Spleen (tissue), 11 donors: Measurements from ENCODE around the gene SLC30A7. TPM values are rescaled to one million over a fixed set of nuclear protein-coding genes. Genes with fewer than 3 reads are reported as not detected.

Experiments used
- DNase-seq: peaks from one replicate; pipeline ENCODE4 v3.0.0-alpha.2; 2020
- H3K27ac ChIP-seq, 8 donors: fragments of 200-600 bp; sonication (generic) in 7 of 8; 1 replicate in 4 of 8; 2 replicates in 4 of 8; pipeline versions ENCODE4 v1.5.0 to v1.8.0; 2016 to 2021; ENCODE audit warnings: inconsistent platforms in 4 of 8, mild to moderate bottlenecking in 4 of 8, moderate library complexity in 1 of 8
- H3K27me3 ChIP-seq, 7 donors: fragments of 200-600 bp; sonication (generic) in 6 of 7; replicated peaks in 1 of 7; 1 replicate in 4 of 7; 2 replicates in 3 of 7; pipeline versions ENCODE4 v1.5.0 to v1.8.0; 2016 to 2021; ENCODE audit warnings: inconsistent platforms in 3 of 7, mild to moderate bottlenecking in 1 of 7
- H3K36me3 ChIP-seq, 6 donors: fragments of 200-600 bp; sonication (generic) in 5 of 6; 1 replicate in 4 of 6; 2 replicates in 2 of 6; pipeline versions ENCODE4 v1.5.0 to v1.8.0; 2016 to 2021; ENCODE audit warnings: inconsistent platforms in 2 of 6
- H3K4me1 ChIP-seq, 6 donors: fragments of 200-600 bp; sonication (generic) in 5 of 6; 1 replicate in 3 of 6; 2 replicates in 3 of 6; pipeline versions ENCODE4 v1.5.0 to v1.8.0; 2016 to 2021; ENCODE audit warnings: inconsistent platforms in 3 of 6
- H3K4me3 ChIP-seq, 8 donors: fragments of 200-600 bp; sonication (generic) in 7 of 8; 1 replicate in 4 of 8; 2 replicates in 4 of 8; pipeline versions ENCODE4 v1.5.0 to v1.8.0; 2016 to 2021; ENCODE audit warnings: inconsistent platforms in 4 of 8, mild to moderate bottlenecking in 4 of 8, moderate library complexity in 2 of 8
- H3K9me3 ChIP-seq, 8 donors: fragments of 200-600 bp; sonication (generic) in 7 of 8; 1 replicate in 4 of 8; 2 replicates in 4 of 8; pipeline versions ENCODE4 v1.5.0 to v1.8.0; 2016 to 2021; ENCODE audit warnings: inconsistent platforms in 4 of 8
- POLR2A ChIP-seq, 3 donors: fragments of 450-650 bp; IDR thresholded peaks; one replicate each; pipeline ENCODE4 v1.5.1; 2017; ENCODE audit warnings: antibody characterized with exemption in 3 of 3, mild to moderate bottlenecking in 1 of 3
- POLR2AphosphoS5 ChIP-seq, 3 donors: sonication (generic); formaldehyde crosslinking; IDR thresholded peaks; one replicate each; pipeline ENCODE4 v1.5.1; 2017; ENCODE audit warnings: antibody characterized with exemption in 3 of 3
- WGBS, 5 donors: extraction: QIAGEN DNeasy Blood & Tissue Kit in 3 of 5; methylation state at CpG; one replicate each; pipeline versions ENCODE4 v1.1.5 to v1.1.7; 2013 to 2018; 5-methylcytosine and 5-hydroxymethylcytosine counted together
- intact Hi-C: fragments of 100-400 bp; cut with DNase I; formaldehyde crosslinking; loops from one replicate; pipeline ENCODE4 v1.15.0; 2023; ENCODE audit warnings: low total_unique reads
- polyA plus RNA-seq, 3 donors: library from polyadenylated mRNA; stranded (reverse); fragments of 200-250 nt; gene quantifications; one replicate each; pipeline ENCODE4 v1.2.1, GENCODE V29; 2013
- total RNA-seq, 7 donors: library from RNA; depleted of rRNA in 3 of 7; stranded (reverse); fragments of >200 nt in 3 of 7; fragmentation: NEBNext Ultra II Directional in 4 of 7; extraction: Animal tissue kit (Norgen Biotek cat#: 25700) in 4 of 7; gene quantifications; one replicate each; pipeline versions ENCODE4 v1.1.0 to v1.2.1, GENCODE V29; 2016 to 2021
- TF ChIP-seq, protein P1 (sequence below), 11 experiments: fragments of 200-600 bp in 7 of 11; fragments of 450-650 bp in 4 of 11; sonication (generic) in 4 of 11; IDR thresholded peaks in 8 of 11; conservative IDR thresholded peaks in 3 of 11; 1 replicate in 7 of 11; 2 replicates in 4 of 11; pipeline versions ENCODE4 v1.4.0 to v1.8.0; 2016 to 2021; ENCODE audit warnings: antibody characterized with exemption in 11 of 11, inconsistent platforms in 4 of 11, mild to moderate bottlenecking in 1 of 11
- donor health status: healthy with polysubstance abuse.
- donor health status: DM: no; HTN: no; CAD: no; lungs with moderate emphysema.
- donor health status: DM: no; HTN: no; CAD: no.
- donor health status: Bipolar disorder and iron deficiency.
- donor health status: healthy.
- donor health status: DM: no; HTN: no; CAD: no.
- donor health status: DM: yes; HTN: yes; CAD: no.

SLC30A7 gene
- total and polyA plus RNA-seq, 10 donors, result 4.2 to 44.5 (median 35.9) TPM

- intact Hi-C loops, result no loop called here
- peaks cover 0 to 14% (median under 1%) of the 10 kb centered on the region in 6 donors for H3K4me1 ChIP-seq
- no peaks in the 10 kb centered on the region for H3K27me3 ChIP-seq
- H3K27ac ChIP-seq, result no peak overlapping the region
- no peak for DNase-seq
- peaks cover 0 to 67% (median 15%) of the 10 kb centered on the region in 6 donors for H3K36me3 ChIP-seq
- TF ChIP-seq, protein P1, sequence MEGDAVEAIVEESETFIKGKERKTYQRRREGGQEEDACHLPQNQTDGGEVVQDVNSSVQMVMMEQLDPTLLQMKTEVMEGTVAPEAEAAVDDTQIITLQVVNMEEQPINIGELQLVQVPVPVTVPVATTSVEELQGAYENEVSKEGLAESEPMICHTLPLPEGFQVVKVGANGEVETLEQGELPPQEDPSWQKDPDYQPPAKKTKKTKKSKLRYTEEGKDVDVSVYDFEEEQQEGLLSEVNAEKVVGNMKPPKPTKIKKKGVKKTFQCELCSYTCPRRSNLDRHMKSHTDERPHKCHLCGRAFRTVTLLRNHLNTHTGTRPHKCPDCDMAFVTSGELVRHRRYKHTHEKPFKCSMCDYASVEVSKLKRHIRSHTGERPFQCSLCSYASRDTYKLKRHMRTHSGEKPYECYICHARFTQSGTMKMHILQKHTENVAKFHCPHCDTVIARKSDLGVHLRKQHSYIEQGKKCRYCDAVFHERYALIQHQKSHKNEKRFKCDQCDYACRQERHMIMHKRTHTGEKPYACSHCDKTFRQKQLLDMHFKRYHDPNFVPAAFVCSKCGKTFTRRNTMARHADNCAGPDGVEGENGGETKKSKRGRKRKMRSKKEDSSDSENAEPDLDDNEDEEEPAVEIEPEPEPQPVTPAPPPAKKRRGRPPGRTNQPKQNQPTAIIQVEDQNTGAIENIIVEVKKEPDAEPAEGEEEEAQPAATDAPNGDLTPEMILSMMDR (IDR thresholded peaks at IDR 0.05 in 8 of 11, conservative IDR thresholded peaks at IDR 0.05 in 3 of 11), result no peak
- TF ChIP-seq POLR2AphosphoS5 (IDR thresholded peaks at IDR 0.05) (no peak), POLR2A (IDR thresholded peaks at IDR 0.05) (no peak)
- H3K9me3 ChIP-seq, result peaks cover 0 to 9% (median 1%) of the 10 kb centered on the region in 8 donors
- H3K4me3 ChIP-seq, result no peak overlapping the region
Observed at GRCh38 chr1:100936194-100936967, 40.5 kb downstream of the SLC30A7 start.

DNA sequence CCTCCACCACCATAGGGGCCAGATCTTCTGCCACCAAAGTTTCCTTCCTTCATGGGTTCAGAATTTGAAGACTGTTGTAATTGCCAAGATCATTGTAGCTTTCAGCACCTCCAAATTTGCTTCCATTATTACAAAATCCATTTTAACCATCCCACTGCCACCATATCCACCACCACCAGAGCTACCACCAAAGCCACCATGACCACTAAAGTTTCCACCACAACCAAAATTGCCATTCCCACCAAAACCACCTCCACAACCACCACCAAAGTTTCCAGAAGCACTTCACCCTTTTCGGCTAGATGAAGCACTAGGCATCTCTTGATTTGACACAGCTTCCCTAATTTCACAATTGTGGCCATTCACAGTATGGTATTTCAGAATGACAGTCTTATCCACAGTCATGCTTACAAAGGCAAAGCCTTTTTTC is 45.2 kb downstream of the SLC30A7 start:
- Histone ChIP-seq H3K9me3 (peaks cover 0 to 5% (median 0%) of the 10 kb centered on the region in 8 donors), H3K4me1 (peaks cover 0 to 22% (median 4%) of the 10 kb centered on the region in 6 donors), H3K27ac (no peak overlapping the region), H3K4me3 (no peak overlapping the region), H3K27me3 (no peaks in the 10 kb centered on the region), H3K36me3 (peaks cover 0 to 63% (median 15%) of the 10 kb centered on the region in 6 donors)
- 41 to 65% (median 52%) methylated on average over 1 of the region's 1 CpG for WGBS, 5 donors
- DNase-seq, result no peak
- TF ChIP-seq POLR2A (IDR thresholded peaks at IDR 0.05) (no peak), POLR2AphosphoS5 (IDR thresholded peaks at IDR 0.05) (no peak)
- TF ChIP-seq, protein P1 (IDR thresholded peaks at IDR 0.05 in 8 of 11, conservative IDR thresholded peaks at IDR 0.05 in 3 of 11), result no peak
- intact Hi-C loops, result no loop called here

GRCh38 chr1:100941580-100942216 is 45.8 kb downstream of the SLC30A7 start:
- Histone ChIP-seq H3K9me3 (peaks cover 0 to 11% (median 0%) of the 10 kb centered on the region in 8 donors), H3K36me3 (peaks cover 0 to 62% (median 12%) of the 10 kb centered on the region in 6 donors), H3K4me3 (no peak overlapping the region), H3K27ac (peak overlapping the region in 2 of 8 donors; percentile 14 to 29), H3K4me1 (peaks cover 0 to 27% (median 4%) of the 10 kb centered on the region in 6 donors), H3K27me3 (no peaks in the 10 kb centered on the region)
- intact Hi-C loops, result no loop called here
- TF ChIP-seq POLR2A (IDR thresholded peaks at IDR 0.05), result no peak
- DNase-seq, result no peak
- WGBS, 5 donors, result 83 to 89% (median 88%) methylated on average over 9 of the region's 9 CpGs

DNA sequence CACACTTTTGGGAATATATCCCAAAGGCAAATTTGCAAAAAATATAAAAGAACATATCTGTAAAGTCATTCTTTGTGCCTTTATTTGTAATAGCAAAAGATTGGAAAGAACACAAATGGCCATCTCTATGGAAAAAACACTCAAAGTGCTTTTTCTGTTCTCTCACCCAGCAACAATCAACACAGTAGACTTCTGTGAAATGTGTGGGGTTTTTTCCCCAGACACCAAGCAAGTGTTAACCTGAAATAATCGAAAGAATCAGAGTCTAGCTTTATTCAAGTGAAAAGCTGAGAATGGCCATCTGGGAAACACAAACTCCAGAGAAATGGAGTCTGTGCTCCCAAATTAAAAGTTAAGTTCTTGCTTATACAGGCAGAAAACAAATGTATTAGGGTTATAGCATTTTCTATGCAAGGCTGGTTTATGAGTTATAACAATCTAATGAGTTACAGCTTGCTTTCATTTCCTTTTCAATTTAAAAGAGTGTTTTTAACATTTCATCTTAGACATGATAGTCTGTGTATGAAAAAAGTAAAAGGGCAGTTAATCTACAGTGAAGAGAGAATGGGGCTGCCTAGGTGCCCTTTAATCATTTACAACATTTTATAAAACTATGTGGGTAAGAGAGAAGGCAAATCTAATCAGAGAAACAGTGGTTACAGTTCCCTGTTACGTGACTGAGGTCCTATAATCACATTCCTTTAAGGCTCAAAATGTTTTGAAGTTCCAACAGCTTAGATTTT is 46.6 kb downstream of the SLC30A7 start:
- Histone ChIP-seq H3K4me3 (no peak overlapping the region), H3K9me3 (peaks cover 0 to 16% (median under 1%) of the 10 kb centered on the region in 8 donors), H3K36me3 (peaks cover 0 to 56% (median 12%) of the 10 kb centered on the region in 6 donors), H3K27ac (peak overlapping the region in 3 of 8 donors; percentile 8 to 29 (median 14)), H3K27me3 (no peaks in the 10 kb centered on the region), H3K4me1 (peaks cover 0 to 27% (median 4%) of the 10 kb centered on the region in 6 donors)
- 61 to 84% (median 68%) methylated on average over 2 of the region's 2 CpGs for WGBS, 5 donors
- no peak for DNase-seq
- TF ChIP-seq POLR2A (IDR thresholded peaks at IDR 0.05) (no peak), POLR2AphosphoS5 (IDR thresholded peaks at IDR 0.05) (no peak)
- intact Hi-C loops, result no loop called here
